Thyroid gland (tissue), 4 donors: ENCODE results near the gene NR2C1.

Experiments used
- CTCF ChIP-seq, 6 experiments: fragments of 200-600 bp in 3 of 6; fragments of 450-650 bp in 3 of 6; sonication (generic) in 3 of 6; IDR thresholded peaks; one replicate each; pipeline ENCODE4 v1.5.1; 2016 to 2019; ENCODE audit warnings: antibody characterized with exemption in 6 of 6, mild to moderate bottlenecking in 2 of 6, inconsistent platforms in 1 of 6, moderate library complexity in 1 of 6
- POLR2A ChIP-seq, 2 donors: fragments of 450-650 bp; IDR thresholded peaks; one replicate each; pipeline ENCODE4 v1.6.1; 2017; ENCODE audit warnings: antibody characterized with exemption in 2 of 2, mild to moderate bottlenecking in 2 of 2, moderate library complexity in 1 of 2

- TF ChIP-seq CTCF (IDR thresholded peaks at IDR 0.05) (no peak), POLR2A (IDR thresholded peaks at IDR 0.05) (peak in 1 of 2 donors; percentile 86)
These were observed 70.1 kb downstream of the NR2C1 start, which contains the start of gene NDUFA12 for GRCh38 chr12:95003213-95003920.
